NCI-H146 (cell line): ENCODE data around the gene NFYC.
"Not testable (repeated sequence)": the region's sequence is repeated elsewhere in the genome, so short reads cannot be mapped to it uniquely, and the experiment has no call there.

Experiments
- DNase-seq: peaks from one replicate; lab custom pipeline; 2025; lab: John Stamatoyannopoulos, UW

The NFYC gene

GRCh38 chr1:40665335-40666171 lies 26.0 kb upstream of the NFYC start, which contains the start of gene RIMS3:
Gene RIMS3, minus strand, starts transcription at chr1:40665682. Its CDS starts 23,757 bp downstream, at chr1:40641925.
- DNase-seq: peak; percentile 58

GRCh38 chr1:40668769-40669525 lies 22.6 kb upstream of the NFYC start:
- DNase-seq: peak; percentile 77

GRCh38 chr1:40673452-40673851 lies 18.1 kb upstream of the NFYC start:
- no peak for DNase-seq

- DNase-seq: no peak
These were observed 15.0 kb upstream of the NFYC start for GRCh38 chr1:40676501-40676900.

GRCh38 chr1:40679165-40679953 lies 12.1 kb upstream of the NFYC start:
- DNase-seq: peak; percentile 10

GRCh38 chr1:40684669-40685068 lies 6.8 kb upstream of the NFYC start:
- DNase-seq: no peak

- no peak for DNase-seq
These were observed 4.4 kb upstream of the NFYC start for GRCh38 chr1:40687059-40687458.

GRCh38 chr1:40687661-40688060 lies 3.8 kb upstream of the NFYC start:
- DNase-seq: no peak

- DNase-seq: no peak
These were observed 1.8 kb upstream of the NFYC start for GRCh38 chr1:40689737-40690136.

GRCh38 chr1:40690771-40691537 lies 550 bp upstream of the NFYC start:
- DNase-seq: no peak

- DNase-seq: peak; percentile 16
These were observed 958 bp downstream of the NFYC start for GRCh38 chr1:40692429-40692895.

- DNase-seq: no peak
These were observed 1.9 kb downstream of the NFYC start for GRCh38 chr1:40693425-40693824.

- DNase-seq: no peak
These were observed 2.9 kb downstream of the NFYC start for GRCh38 chr1:40694353-40694874.

GRCh38 chr1:40696294-40696693 lies 4.8 kb downstream of the NFYC start:
- DNase-seq: no peak

- DNase-seq: no peak
These were observed 5.9 kb downstream of the NFYC start for GRCh38 chr1:40697436-40697835.

- DNase-seq: no peak
These were observed 8.3 kb downstream of the NFYC start for GRCh38 chr1:40699787-40700186.

- DNase-seq: no peak
These were observed 10.2 kb downstream of the NFYC start for GRCh38 chr1:40701684-40702083.

- DNase-seq: not testable (repeated sequence)
These were observed 11.3 kb downstream of the NFYC start for GRCh38 chr1:40702810-40703209.

GRCh38 chr1:40703316-40703715 lies 11.8 kb downstream of the NFYC start:
- no peak for DNase-seq

GRCh38 chr1:40704817-40705733 lies 13.6 kb downstream of the NFYC start:
- DNase-seq: no peak
